HG03432 (cell line): Measurements from ENCODE around the gene ABCF2.

Source experiments
- ATAC-seq: cut with Tn5 transposase; IDR thresholded peaks from one replicate; pipeline ENCODE4 v1.9.1; 2021; ENCODE audit warnings: mild to moderate bottlenecking, moderate library complexity; ENCODE audit not compliant: unreplicated experiment

ABCF2 gene

DNA sequence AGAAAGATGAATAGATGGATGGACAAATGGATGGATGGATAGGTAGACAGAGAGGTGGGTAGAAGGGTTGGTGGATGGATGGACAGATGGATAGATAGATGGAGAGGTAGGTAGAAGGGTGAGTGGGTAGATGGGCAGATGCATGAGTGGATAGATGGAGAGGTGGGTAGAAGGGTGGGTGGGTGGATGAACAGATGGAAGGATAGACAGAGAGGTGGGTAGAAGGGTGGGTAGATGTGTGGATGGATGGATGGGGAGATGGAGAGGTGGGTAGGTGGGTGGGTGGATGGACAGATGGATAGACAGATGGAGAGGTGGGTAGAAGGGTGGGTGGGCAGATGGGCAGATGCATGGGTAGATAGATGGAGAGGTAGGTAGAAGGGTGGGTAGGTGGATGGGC lies 29.1 kb downstream of the ABCF2 start:
- ATAC-seq, result no peak

DNA sequence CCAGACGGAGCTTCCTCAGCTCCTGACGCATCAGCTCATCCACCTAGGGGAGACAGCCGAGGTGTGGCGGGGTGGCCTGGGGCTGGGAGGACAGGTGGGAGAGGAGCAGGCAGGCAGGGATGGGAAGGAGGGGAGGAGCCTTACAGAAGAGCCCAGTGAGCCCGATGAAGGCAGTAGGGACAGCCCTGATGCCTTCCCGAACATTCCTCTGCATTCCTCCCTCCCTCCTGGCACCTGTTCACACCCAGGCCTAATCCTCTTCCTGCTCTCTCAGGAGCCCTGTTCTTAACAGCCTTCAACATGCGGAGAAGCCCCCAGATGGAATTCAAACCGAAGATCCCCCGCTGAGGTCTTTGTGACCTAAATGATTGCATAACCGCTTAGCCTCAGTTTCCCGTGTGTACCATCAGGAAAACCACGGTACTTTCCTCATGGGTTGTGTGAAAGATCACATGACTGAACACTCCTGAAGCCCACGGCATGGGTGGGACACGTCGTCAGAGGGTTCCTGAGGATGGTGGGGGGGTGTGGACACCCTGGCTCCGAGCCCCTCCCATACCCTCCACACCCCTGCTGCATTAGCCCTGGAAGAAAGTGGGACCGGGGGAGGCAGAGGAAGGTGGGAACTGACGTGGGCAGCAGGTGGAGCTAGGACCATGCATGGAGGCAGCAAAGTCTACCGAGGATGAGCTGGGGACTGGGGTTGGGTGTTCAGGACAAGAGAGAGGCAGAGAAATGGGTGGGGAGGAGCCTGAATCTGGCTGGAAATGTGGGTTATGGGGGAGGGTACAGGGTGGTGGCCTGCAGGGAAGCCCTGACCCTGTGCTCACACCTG lies 31.2 kb downstream of the ABCF2 start:
- no peak for ATAC-seq

DNA sequence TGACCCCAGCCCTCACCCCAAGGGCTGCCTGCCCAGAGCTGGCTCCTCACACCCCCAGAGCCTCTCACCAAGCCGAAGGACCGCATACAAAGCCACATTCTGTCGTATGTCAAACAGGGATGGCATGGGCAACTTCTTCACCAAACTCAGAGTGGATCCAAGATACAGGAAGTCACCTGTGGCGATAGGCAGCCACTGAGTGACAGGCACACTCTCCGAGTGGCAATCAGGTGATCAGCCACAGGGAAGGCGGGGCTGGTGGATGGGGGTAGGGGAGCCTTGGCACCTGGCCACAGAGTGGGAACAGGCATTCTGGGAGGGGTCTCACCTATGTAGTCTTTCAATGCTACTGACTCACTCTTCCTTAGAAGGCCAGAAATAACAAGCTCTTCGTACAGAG lies 32.8 kb downstream of the ABCF2 start:
- ATAC-seq, result no peak

GRCh38 chr7:151193203-151193978 lies 33.6 kb downstream of the ABCF2 start:
- no peak for ATAC-seq

GRCh38 chr7:151192002-151192539 lies 34.9 kb downstream of the ABCF2 start:
- ATAC-seq, result no peak

- no peak for ATAC-seq
These were observed 35.5 kb downstream of the ABCF2 start for GRCh38 chr7:151191544-151191943.

DNA sequence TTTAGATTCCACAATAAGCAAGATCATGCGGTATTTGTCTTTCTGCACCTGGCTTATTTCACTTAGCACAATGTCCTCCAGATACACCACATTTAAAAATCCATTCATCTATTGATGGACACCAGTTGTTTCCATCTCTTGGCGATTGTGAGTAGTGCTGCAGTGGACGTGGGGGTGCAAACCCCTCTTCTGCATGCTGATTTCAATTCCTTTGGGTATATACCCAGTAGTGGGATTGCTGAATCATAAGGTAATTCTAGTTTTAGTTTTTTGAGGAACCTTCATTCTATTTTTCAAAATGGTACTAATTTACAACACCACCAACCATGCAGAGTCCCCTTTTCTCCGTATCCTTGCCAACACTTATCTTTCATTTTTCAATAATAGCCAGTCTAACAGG lies 38.0 kb downstream of the ABCF2 start:
- no peak for ATAC-seq

DNA sequence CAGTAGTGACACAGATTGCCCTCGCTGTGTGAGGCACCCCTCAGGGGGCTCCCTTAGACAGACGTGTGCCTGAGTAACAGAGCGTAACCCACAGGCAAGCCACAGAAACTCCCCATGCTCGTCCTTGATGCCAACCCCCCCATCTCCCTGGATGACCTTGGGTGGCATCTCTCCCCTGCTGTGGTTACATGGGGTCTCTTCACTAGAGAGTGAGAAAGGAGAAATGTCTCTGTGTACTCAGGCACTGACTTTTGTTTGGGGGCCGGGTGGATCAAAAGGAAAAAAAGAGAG lies 38.8 kb downstream of the ABCF2 start:
- no peak for ATAC-seq

DNA sequence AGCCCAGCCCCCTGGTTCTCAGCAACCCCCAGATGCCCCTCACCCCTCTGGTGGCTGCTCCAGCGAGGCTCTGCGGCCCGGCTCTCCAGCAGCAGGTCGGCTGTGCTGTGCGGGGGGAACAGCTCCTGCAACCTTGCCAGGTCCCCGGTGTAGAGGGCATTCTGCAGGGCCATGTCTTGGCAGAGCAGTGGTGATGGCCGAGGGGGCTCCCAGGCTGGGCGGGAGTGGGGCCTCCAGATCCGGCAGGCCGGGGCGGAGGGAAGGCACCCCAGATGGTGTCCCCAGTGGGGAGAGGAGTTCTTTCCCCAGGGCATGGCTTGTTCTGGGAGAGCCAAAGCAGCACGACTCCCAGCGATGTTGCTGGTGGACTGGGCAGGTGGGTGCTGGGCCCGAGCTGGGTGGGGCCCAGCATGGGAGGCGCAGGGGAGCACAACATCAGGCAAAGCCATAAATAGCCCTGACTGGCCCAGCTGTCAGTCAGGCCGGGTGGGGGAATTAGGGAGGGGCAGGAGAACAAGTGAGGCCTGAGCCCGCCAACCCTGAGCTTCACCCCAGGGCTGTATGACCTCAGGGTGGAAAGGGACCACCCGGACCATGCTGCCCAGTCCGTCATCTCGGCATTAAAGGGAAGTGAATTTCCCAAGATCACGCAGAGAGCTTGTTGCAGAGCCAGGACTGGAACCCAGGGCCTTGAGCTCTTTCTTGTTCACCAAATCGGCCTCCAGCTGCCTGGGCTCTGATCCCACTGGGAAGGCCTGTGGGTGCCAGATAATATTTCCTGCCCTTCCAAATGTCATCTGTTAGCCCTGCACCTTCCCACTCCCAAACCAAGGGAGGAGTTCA lies 39.4 kb downstream of the ABCF2 start:
- ATAC-seq, result no peak

GRCh38 chr7:151186640-151187408 lies 40.2 kb downstream of the ABCF2 start, which contains the start of gene ASB10:
Gene ASB10, minus strand, starts transcription at chr7:151187250. Its CDS starts 120 bp downstream, at chr7:151187130.
- no peak for ATAC-seq

- no peak for ATAC-seq
These were observed 41.0 kb downstream of the ABCF2 start for GRCh38 chr7:151185762-151186639.

GRCh38 chr7:151181011-151181431 lies 46.0 kb downstream of the ABCF2 start:
- no peak for ATAC-seq

GRCh38 chr7:151179946-151180345 lies 47.1 kb downstream of the ABCF2 start:
- ATAC-seq, result no peak

GRCh38 chr7:151179287-151179860 lies 47.6 kb downstream of the ABCF2 start:
- ATAC-seq, result no peak

GRCh38 chr7:151178831-151179230 lies 48.2 kb downstream of the ABCF2 start:
- no peak for ATAC-seq

DNA sequence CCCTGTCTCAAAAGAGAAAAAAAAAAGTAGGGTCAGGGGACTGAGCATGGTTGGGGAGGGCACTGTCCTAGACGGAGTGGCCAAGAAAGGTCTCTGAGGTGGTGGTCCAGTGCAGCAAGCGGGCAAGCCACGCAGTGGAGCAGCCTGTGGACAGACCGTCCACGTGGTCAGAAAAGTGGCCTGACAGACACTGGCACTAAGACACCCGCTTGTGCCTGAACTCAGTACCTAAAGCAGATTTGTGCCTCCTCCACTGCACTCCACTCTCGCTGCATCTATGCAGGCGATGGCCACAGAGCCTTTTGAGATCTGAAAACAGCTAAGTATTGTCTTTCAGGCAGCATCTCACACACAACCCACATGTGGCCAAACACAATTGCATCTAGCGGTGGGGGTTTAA lies 48.8 kb downstream of the ABCF2 start:
- no peak for ATAC-seq

DNA sequence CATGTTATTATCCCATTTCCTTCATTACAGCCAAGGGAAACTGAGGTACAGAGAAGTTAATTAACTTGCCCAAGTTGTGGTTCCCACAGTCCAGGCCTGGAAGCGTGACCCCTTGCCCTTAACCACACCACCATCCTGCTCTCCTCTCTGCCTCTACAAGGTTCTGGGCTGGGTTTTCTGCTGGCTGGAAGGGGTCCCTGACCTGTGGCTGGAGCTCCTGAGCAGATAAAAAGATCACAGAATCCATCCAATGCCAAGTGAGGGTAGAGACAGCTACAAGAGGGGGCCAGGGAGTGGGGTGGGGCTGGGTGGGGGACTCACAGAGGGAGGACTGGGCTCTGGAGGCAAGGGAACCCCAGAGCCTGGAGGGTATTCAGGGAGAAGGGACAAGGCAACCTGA lies 49.7 kb downstream of the ABCF2 start:
- no peak for ATAC-seq

DNA sequence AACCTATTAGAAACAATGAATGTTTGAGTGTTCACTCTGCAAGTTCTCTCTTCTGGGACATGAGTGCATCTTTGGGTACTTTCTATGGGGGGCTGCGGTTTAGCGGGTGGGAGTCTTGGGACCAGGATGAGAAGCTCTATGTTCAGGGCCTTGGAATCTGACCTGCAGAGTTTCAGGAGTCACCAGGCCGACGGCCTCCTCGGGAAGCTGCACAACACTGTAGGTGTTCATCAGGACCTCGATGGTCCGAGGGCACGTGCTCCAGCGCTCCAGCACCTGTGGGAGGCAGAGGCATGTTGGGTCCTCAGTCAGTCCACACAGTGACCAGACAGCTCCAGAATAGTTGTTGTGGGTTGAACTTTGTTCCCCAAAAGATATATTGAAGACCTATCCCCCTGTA lies 50.6 kb downstream of the ABCF2 start:
- ATAC-seq, result no peak

- ATAC-seq, result no peak
These were observed 51.2 kb downstream of the ABCF2 start for GRCh38 chr7:151175793-151176311.
